H1 (cell line): ENCODE data around the gene PAPOLG. TPM values are rescaled to one million over a fixed set of nuclear protein-coding genes. Genes with fewer than 3 reads are reported as not detected.

Experiments
- CTCF ChIA-PET: fragments of 300-600 bp; sonication (Branson Sonifier 250); formaldehyde crosslinking; loops from one replicate; lab custom pipeline; 2021; ENCODE audit not compliant: partially characterized antibody; lab: Charles Lee
- POLR2A ChIA-PET: fragments of 300-600 bp; sonication (Branson Sonifier 250); formaldehyde crosslinking; loops from one replicate; lab custom pipeline; 2021; ENCODE audit warnings: inconsistent platforms; ENCODE audit not compliant: partially characterized antibody; lab: Charles Lee
- DNase-seq, 2 experiments: peaks; one replicate each; pipeline versions ENCODE4 v3.0.0 to v3.0.0-alpha.2; 2010 to 2022; ENCODE audit warnings: low spot score in 2 of 2, low read depth in 1 of 2, mixed read lengths in 1 of 2
- FAIRE-seq: peaks from 2 replicates; lab custom pipeline; 2011; peaks lifted over from hg19 to GRCh38; lab: Jason Lieb, UNC
- H2AFZ ChIP-seq: 2 replicates; pipeline ENCODE4 v1.8.1; 2012; ENCODE audit warnings: low read length, inconsistent platforms
- H2AK5ac ChIP-seq: 2 replicates; pipeline ENCODE4 v1.6.1; 2013; ENCODE audit warnings: low read depth, low read length
- H2BK120ac ChIP-seq: replicated peaks from 2 replicates; pipeline ENCODE3; 2013; ENCODE audit warnings: low read depth, low read length, inconsistent platforms
- H2BK12ac ChIP-seq: 2 replicates; pipeline ENCODE4 v1.6.1; 2013; ENCODE audit warnings: low read depth, low read length
- H2BK15ac ChIP-seq: 2 replicates; pipeline ENCODE4 v1.6.1; 2013; ENCODE audit warnings: low read length
- H2BK20ac ChIP-seq: 2 replicates; pipeline ENCODE4 v1.6.1; 2013; ENCODE audit warnings: low read length
- H2BK5ac ChIP-seq: 2 replicates; pipeline ENCODE4 v1.6.1; 2013; ENCODE audit warnings: low read depth, low read length
- H3K14ac ChIP-seq: 2 replicates; pipeline ENCODE4 v1.6.1; 2013; ENCODE audit warnings: inconsistent platforms; ENCODE audit not compliant: insufficient read length
- H3K18ac ChIP-seq: 2 replicates; pipeline ENCODE4 v1.6.1; 2013; ENCODE audit warnings: low read length; ENCODE audit errors: extremely low read depth
- H3K23ac ChIP-seq: 2 replicates; pipeline ENCODE4 v1.6.1; 2013; ENCODE audit warnings: inconsistent platforms; ENCODE audit not compliant: insufficient read length
- H3K23me2 ChIP-seq: 2 replicates; pipeline ENCODE4 v1.6.1; 2013; ENCODE audit warnings: low read depth, low read length
- H3K27ac ChIP-seq: 2 replicates; pipeline ENCODE4 v1.6.1; 2011; ENCODE audit warnings: low read depth, low read length, inconsistent platforms
- H3K27me3 ChIP-seq, 4 experiments: replicated peaks in 1 of 4; 1 replicate in 1 of 4; 2 replicates in 3 of 4; pipeline versions ENCODE4 v1.6.1 to v1.8.1; 2011 to 2013; ENCODE audit warnings: low read length in 3 of 4, mild to moderate bottlenecking in 3 of 4, inconsistent platforms in 2 of 4, mixed read lengths in 2 of 4, moderate library complexity in 1 of 4; ENCODE audit not compliant: control insufficient read depth in 3 of 4, insufficient read depth in 3 of 4; ENCODE audit errors: extremely low read depth in 1 of 4
- H3K36me3 ChIP-seq, 4 experiments: 2 replicates each; pipeline versions ENCODE4 v1.6.1 to v1.8.1; 2011 to 2013; ENCODE audit warnings: mild to moderate bottlenecking in 4 of 4, low read length in 3 of 4, moderate library complexity in 2 of 4, control low read depth in 1 of 4, inconsistent platforms in 1 of 4; ENCODE audit not compliant: insufficient read depth in 4 of 4, control insufficient read depth in 2 of 4
- H3K4ac ChIP-seq: replicated peaks from 2 replicates; pipeline ENCODE3; 2013; ENCODE audit warnings: low read length, low read depth, mixed read lengths, inconsistent platforms; ENCODE audit not compliant: insufficient read length
- H3K4me1 ChIP-seq, 4 experiments: replicated peaks in 1 of 4; 1 replicate in 1 of 4; 2 replicates in 3 of 4; pipeline versions ENCODE4 v1.6.1 to v1.8.1; 2011 to 2013; ENCODE audit warnings: low read length in 3 of 4, inconsistent platforms in 2 of 4, mixed read lengths in 1 of 4; ENCODE audit not compliant: insufficient read depth in 4 of 4, control insufficient read depth in 3 of 4
- H3K4me2 ChIP-seq, 2 experiments: 2 replicates each; pipeline versions ENCODE4 v1.6.1 to v1.8.1; 2011 to 2013; ENCODE audit warnings: low read depth in 2 of 2, low read length in 2 of 2, control low read depth in 1 of 2, inconsistent platforms in 1 of 2, mild to moderate bottlenecking in 1 of 2; ENCODE audit not compliant: insufficient read depth in 1 of 2
- H3K4me3 ChIP-seq, 4 experiments: fragments of 200-600, 300-600 bp in 1 of 4; sonication (generic), shearing (Covaris generic), sonication (Bioruptor Twin) in 1 of 4; 2 replicates each; pipeline versions ENCODE4 v1.5.1 to v1.8.1; 2011 to 2016; ENCODE audit warnings: low read length in 4 of 4, low read depth in 3 of 4, control low read depth in 2 of 4, inconsistent platforms in 2 of 4, mild to moderate bottlenecking in 2 of 4, mixed read lengths in 1 of 4, moderate library complexity in 1 of 4; ENCODE audit not compliant: insufficient read depth in 2 of 4; ENCODE audit errors: extremely low read depth in 1 of 4
- H3K56ac ChIP-seq: replicated peaks from 2 replicates; pipeline ENCODE3; 2013; ENCODE audit warnings: low read depth, mild to moderate bottlenecking, mixed read lengths, low read length, inconsistent platforms; ENCODE audit not compliant: insufficient read length
- H3K79me1 ChIP-seq: 2 replicates; pipeline ENCODE4 v1.6.1; 2013; ENCODE audit warnings: low read depth, low read length, control low read depth
- H3K79me2 ChIP-seq, 2 experiments: 2 replicates each; pipeline versions ENCODE4 v1.6.1 to v1.8.1; 2012 to 2013; ENCODE audit warnings: low read length in 2 of 2, mild to moderate bottlenecking in 2 of 2, inconsistent platforms in 1 of 2; ENCODE audit not compliant: insufficient read depth in 2 of 2, control insufficient read depth in 1 of 2
- H3K9ac ChIP-seq, 4 experiments: replicated peaks in 1 of 4; 1 replicate in 1 of 4; 2 replicates in 3 of 4; pipeline versions ENCODE4 v1.6.1 to v1.8.1; 2011 to 2013; ENCODE audit warnings: low read depth in 3 of 4, low read length in 3 of 4, control low read depth in 2 of 4, mild to moderate bottlenecking in 2 of 4, moderate library complexity in 2 of 4, inconsistent platforms in 1 of 4; ENCODE audit errors: extremely low read depth in 1 of 4
- H3K9me3 ChIP-seq, 2 experiments: 2 replicates each; pipeline versions ENCODE4 v1.6.1 to v1.8.1; 2012 to 2013; ENCODE audit warnings: mild to moderate bottlenecking in 2 of 2, moderate library complexity in 2 of 2, control low read depth in 1 of 2, inconsistent platforms in 1 of 2, low read depth in 1 of 2, low read length in 1 of 2, mixed read lengths in 1 of 2; ENCODE audit not compliant: insufficient read depth in 2 of 2
- H4K20me1 ChIP-seq, 2 experiments: replicated peaks in 1 of 2; 2 replicates each; pipeline versions ENCODE3 to v1.8.1; 2011 to 2013; ENCODE audit warnings: inconsistent platforms in 2 of 2, low read length in 2 of 2, mild to moderate bottlenecking in 1 of 2; ENCODE audit not compliant: insufficient read depth in 2 of 2, control insufficient read depth in 1 of 2
- H4K5ac ChIP-seq: 2 replicates; pipeline ENCODE4 v1.6.1; 2013; ENCODE audit warnings: low read length, low read depth, mixed read lengths, inconsistent platforms; ENCODE audit not compliant: insufficient read length
- H4K8ac ChIP-seq: 2 replicates; pipeline ENCODE4 v1.8.0; 2013; ENCODE audit warnings: mild to moderate bottlenecking, moderate library complexity, low read length, inconsistent platforms; ENCODE audit not compliant: insufficient read depth; ENCODE audit errors: extremely low read depth
- H4K91ac ChIP-seq: replicated peaks from 2 replicates; pipeline ENCODE3; 2013; ENCODE audit warnings: low read length, mixed read lengths, inconsistent platforms; ENCODE audit not compliant: insufficient read length
- CHD1 ChIP-seq: IDR thresholded peaks from 2 replicates; pipeline ENCODE4 v1.6.1; 2012; ENCODE audit warnings: low read depth, low read length, improper control_type of control experiment
- CHD2 ChIP-seq: IDR thresholded peaks from 2 replicates; pipeline ENCODE4 v1.6.1; 2012; ENCODE audit warnings: low read length, improper control_type of control experiment
- EGR1 ChIP-seq: IDR thresholded peaks from 2 replicates; pipeline ENCODE4 v1.6.1; 2011; ENCODE audit warnings: low read depth, low read length, borderline replicate concordance
- EP300 ChIP-seq, 2 experiments: IDR thresholded peaks; 1 replicate in 1 of 2; 2 replicates in 1 of 2; pipeline ENCODE4 v1.6.1; 2011 to 2012; ENCODE audit warnings: low read depth in 2 of 2, low read length in 2 of 2, mild to moderate bottlenecking in 2 of 2, borderline replicate concordance in 1 of 2, inconsistent platforms in 1 of 2, moderate library complexity in 1 of 2
- RBBP5 ChIP-seq: IDR thresholded peaks from 2 replicates; pipeline ENCODE4 v1.7.1; 2012; ENCODE audit warnings: low read depth, mild to moderate bottlenecking, inconsistent platforms, low read length, moderate library complexity, borderline replicate concordance
- SIN3A ChIP-seq, 2 experiments: IDR thresholded peaks in 1 of 2; conservative IDR thresholded peaks in 1 of 2; 2 replicates each; pipeline ENCODE4 v1.6.1; 2011 to 2012; ENCODE audit warnings: low read length in 2 of 2, improper control_type of control experiment in 1 of 2, low read depth in 1 of 2, mild to moderate bottlenecking in 1 of 2
- TAF1 ChIP-seq: IDR thresholded peaks from 2 replicates; pipeline ENCODE4 v1.6.1; 2011; ENCODE audit warnings: mild to moderate bottlenecking, low read depth, low read length
- TEAD4 ChIP-seq: IDR thresholded peaks from 2 replicates; pipeline ENCODE4 v1.6.1; 2012; ENCODE audit warnings: low read depth, low read length, inconsistent platforms, mixed read lengths
- WGBS, 2 experiments: shearing (Covaris generic) in 1 of 2; methylation state at CpG; one replicate each; pipeline versions ENCODE4 v1.1.6 to v1.1.7; 2013 to 2015; ENCODE audit warnings: low lambda C conversion rate in 2 of 2, mixed read lengths in 2 of 2, inconsistent platforms in 1 of 2, low coverage in 1 of 2, missing lambda C conversion rate in 1 of 2; ENCODE audit not compliant: insufficient replicate concordance in 2 of 2, insufficient coverage in 1 of 2, insufficient read length in 1 of 2; ENCODE audit errors: extremely low coverage in 1 of 2, missing lambda C conversion rate in 1 of 2; 5-methylcytosine and 5-hydroxymethylcytosine counted together
- polyA plus RNA-seq, 7 experiments: library from polyadenylated mRNA; depleted of rRNA in 3 of 7; stranded (reverse) in 5 of 7; unstranded in 2 of 7; fragments of >200 nt in 5 of 7; fragments of 200-250 nt in 2 of 7; gene quantifications; 1 replicate in 5 of 7; 2 replicates in 1 of 7; 4 replicates in 1 of 7; pipeline versions ENCODE4 v1.2.1 to v1.2.3, GENCODE V29; 2011 to 2013; ENCODE audit warnings: missing spikeins in 2 of 7, mixed read lengths in 2 of 7
- total RNA-seq: library from RNA; stranded (reverse); fragmentation: NEBNext Ultra II Directional; extraction: Animal tissue kit (Norgen Biotek cat#: 25700); gene quantifications from 2 replicates; pipeline ENCODE4 v1.2.1, GENCODE V29; 2021

Gene PAPOLG
- total and polyA plus RNA-seq, 2 of the 8 experiments (the other 6 are each of a cell fraction or from before 2014, with no cell fraction given): 6.5 to 21.5 TPM

DNA sequence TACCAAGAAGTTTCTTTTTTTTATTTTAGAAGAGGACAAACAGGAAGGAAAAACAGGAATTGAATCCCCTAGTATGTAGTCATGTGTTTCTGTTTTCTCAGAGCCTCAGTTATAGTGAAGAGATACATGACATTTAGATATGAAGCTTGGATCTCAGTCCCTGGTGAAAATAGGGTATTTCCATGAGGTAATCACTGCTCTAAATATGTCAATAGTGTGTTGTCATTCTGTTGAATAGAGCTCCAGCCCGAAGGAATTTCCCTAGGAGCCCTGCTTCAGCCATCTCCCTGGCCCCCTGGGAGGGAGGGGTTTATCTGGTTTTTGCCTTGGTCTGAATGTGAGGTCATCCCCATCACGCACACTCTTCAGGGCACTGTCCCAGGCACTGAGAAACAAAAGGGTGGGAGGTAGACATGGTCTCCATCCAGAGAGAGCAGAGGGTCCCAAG, 78.2 kb downstream of the PAPOLG start:
- no peak overlapping the region for H3K18ac ChIP-seq
- no peak for TF ChIP-seq CHD1
- no peak for TF ChIP-seq RBBP5
- TF ChIP-seq SIN3A (conservative IDR thresholded peaks at IDR 0.05 in 1 of 2, IDR thresholded peaks at IDR 0.05 in 1 of 2; ENCODE audit: low read depth in 1 of 2, low read length in 2 of 2): no peak
- no peak for TF ChIP-seq TAF1
- TF ChIP-seq EP300 (IDR thresholded peaks at IDR 0.05; ENCODE audit: borderline replicate concordance in 1 of 2, low read depth in 2 of 2, low read length in 2 of 2): no peak
- TF ChIP-seq EGR1: no peak
- TF ChIP-seq TEAD4: no peak
- TF ChIP-seq CHD2: no peak
- H3K36me3 ChIP-seq: no peaks in the 10 kb centered on the region
- H3K23ac ChIP-seq: no peak overlapping the region
- H4K91ac ChIP-seq: no peak overlapping the region
- no peak overlapping the region for H3K14ac ChIP-seq
- FAIRE-seq (no peak), DNase-seq (no peak)
- H3K56ac ChIP-seq: no peak overlapping the region
- CTCF ChIA-PET: interaction anchor here (1.1 kb wide), 1 partner anchor 13 kb away, joined by 3 read pairs; no protein-coding TSS in a partner anchor
- no peak overlapping the region for H3K9ac ChIP-seq
- H3K27ac ChIP-seq: no peak overlapping the region
- H2AFZ ChIP-seq: no peak overlapping the region
- H3K9me3 ChIP-seq: no peaks in the 10 kb centered on the region
- no peaks in the 10 kb centered on the region for H4K20me1 ChIP-seq
- no peak overlapping the region for H2BK5ac ChIP-seq
- WGBS, 2 experiments: 71% methylated on average over 2 of the region's 2 CpGs; no CpG with 5 or more reads in 1 of the 2 experiments
- no peak overlapping the region for H3K4me3 ChIP-seq
- H3K4me2 ChIP-seq: no peak overlapping the region
- H3K27me3 ChIP-seq: peaks cover 12 to 43% (median 28%) of the 10 kb centered on the region in 4 experiments
- H4K5ac ChIP-seq: no peak overlapping the region
- H2BK120ac ChIP-seq: no peak overlapping the region
- H2BK12ac ChIP-seq: no peak overlapping the region
- no peak overlapping the region for H2BK20ac ChIP-seq
- H3K79me1 ChIP-seq: no peaks in the 10 kb centered on the region
- H3K4me1 ChIP-seq: no peaks in the 10 kb centered on the region
- H3K4ac ChIP-seq: no peak overlapping the region
- POLR2A ChIA-PET: no interaction called here
- no peak overlapping the region for H2BK15ac ChIP-seq
- H3K79me2 ChIP-seq: no peaks in the 10 kb centered on the region
- no peaks in the 10 kb centered on the region for H3K23me2 ChIP-seq
- H4K8ac ChIP-seq: no peak overlapping the region
- H2AK5ac ChIP-seq: no peak overlapping the region
